ENCODE results near the gene SIN3B.

DNA sequence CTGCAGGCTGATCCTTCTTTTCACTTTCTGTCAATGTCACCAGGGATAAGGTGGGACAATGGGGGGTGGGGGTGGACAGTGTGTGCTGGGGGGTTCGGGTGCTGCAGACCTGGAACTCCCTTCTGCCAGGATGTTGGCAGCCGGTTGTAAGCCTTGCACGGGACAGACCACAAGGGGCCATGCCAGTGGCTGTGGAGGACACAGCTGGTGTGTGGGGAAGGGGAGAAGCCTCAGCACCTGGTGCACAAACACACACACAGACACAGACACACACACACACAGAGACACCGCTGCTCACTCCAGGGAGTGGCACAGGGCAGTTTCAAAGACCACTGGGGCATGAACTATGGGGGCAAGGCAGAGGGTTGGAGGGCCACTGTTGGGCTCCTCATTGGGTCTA lies 63.2 kb downstream of the SIN3B start:
- TF ChIP-seq EGR1 (IDR thresholded peaks at IDR 0.05), result no peak
- TF ChIP-seq CEBPB (IDR thresholded peaks at IDR 0.05), result no peak
- TF ChIP-seq NFIC (IDR thresholded peaks at IDR 0.05), result no peak

Data from Ishikawa (cell line).